K562 (cell line): Measurements from ENCODE around the gene MEA1. TPM values are rescaled to one million over a fixed set of nuclear protein-coding genes. Genes with fewer than 3 reads are reported as not detected.

Experiments used
- BRF1 ChIP-seq: IDR thresholded peaks from 3 replicates; pipeline ENCODE4 v1.6.1; 2011; ENCODE audit warnings: borderline replicate concordance, mild to moderate bottlenecking; ENCODE audit not compliant: insufficient read length; ENCODE audit errors: extremely low read depth
- C11orf30 ChIP-seq: fragments of 450-650 bp; IDR thresholded peaks from 2 replicates; pipeline ENCODE4 v1.6.1; 2016; ENCODE audit warnings: low read depth, mild to moderate bottlenecking
- CBFB ChIP-seq: sonication (generic); formaldehyde crosslinking; IDR thresholded peaks from 2 replicates; pipeline ENCODE4 v1.4.0; 2020; ENCODE audit warnings: mild to moderate bottlenecking, missing genetic modification reagents
- CREM ChIP-seq: IDR thresholded peaks from 2 replicates; pipeline ENCODE4 v1.6.1; 2014; ENCODE audit warnings: antibody characterized with exemption, low read depth
- GTF2F1 ChIP-seq: IDR thresholded peaks from 2 replicates; pipeline ENCODE4 v1.6.1; 2011; ENCODE audit warnings: low read depth, low read length, improper control_type of control experiment
- KLF16 ChIP-seq: IDR thresholded peaks from 2 replicates; pipeline ENCODE4 v1.6.1; 2016; ENCODE audit warnings: antibody characterized with exemption
- NR1H2 ChIP-seq: sonication (generic); formaldehyde crosslinking; IDR thresholded peaks from 2 replicates; pipeline ENCODE4 v1.4.0; 2020; ENCODE audit warnings: mild to moderate bottlenecking, missing genetic modification reagents
- SAFB2 ChIP-seq: fragments of 200-400 bp; formaldehyde crosslinking; IDR thresholded peaks from 2 replicates; pipeline ENCODE4 v1.6.1; 2018; ENCODE audit warnings: borderline replicate concordance, low read length, low read depth, moderate library complexity; ENCODE audit not compliant: severe bottlenecking
- SMAD2 ChIP-seq: fragments of 150-350 bp; IDR thresholded peaks from 2 replicates; pipeline ENCODE4 v1.6.1; 2014; ENCODE audit warnings: low read depth, mild to moderate bottlenecking, low read length
- TAF1 ChIP-seq: IDR thresholded peaks from 2 replicates; pipeline ENCODE4 v1.6.1; 2011; ENCODE audit warnings: mild to moderate bottlenecking, low read length, moderate library complexity; ENCODE audit not compliant: insufficient read depth, control insufficient read depth, severe bottlenecking; ENCODE audit errors: extremely low read depth
- TARDBP ChIP-seq: fragments of 450-650 bp; IDR thresholded peaks from 2 replicates; pipeline ENCODE4 v1.6.1; 2016
- ZC3H11A ChIP-seq: IDR thresholded peaks from 2 replicates; pipeline ENCODE4 v1.6.1; 2012; ENCODE audit warnings: low read depth, low read length, improper control_type of control experiment
- ZKSCAN1 ChIP-seq: fragments of 150-350 bp; IDR thresholded peaks from 2 replicates; pipeline ENCODE4 v1.6.1; 2016; ENCODE audit warnings: low read depth, low read length
- ZNF12 ChIP-seq: sonication (generic); formaldehyde crosslinking; IDR thresholded peaks from 2 replicates; pipeline ENCODE4 v1.4.0; 2020; ENCODE audit warnings: mild to moderate bottlenecking, missing genetic modification reagents
- ZNF57 ChIP-seq: fragments of 450-650 bp; formaldehyde crosslinking; IDR thresholded peaks from 2 replicates; pipeline ENCODE4 v1.4.0; 2020; ENCODE audit warnings: mild to moderate bottlenecking, moderate library complexity
- ZNF766 ChIP-seq: fragments of 200-800 bp; sonication (Bioruptor generic); conservative IDR thresholded peaks from 2 replicates; pipeline ENCODE4 v1.6.1; 2016; ENCODE audit warnings: missing genetic modification characterization, missing compliant biosample characterization
- polyA plus RNA-seq, 8 experiments: library from polyadenylated mRNA; depleted of rRNA in 4 of 8; stranded (reverse) in 5 of 8; unstranded in 3 of 8; fragments of >200 nt; fragmentation: Nextera tagmentation in 2 of 8; fragmentation: Illumina TruSeq in 1 of 8; extraction: Ambion mirVana in 2 of 8; extraction: Trizol in 1 of 8; gene quantifications; 2 replicates each; pipeline versions ENCODE4 v1.2.1 to v1.2.3, GENCODE V29; 2011 to 2014; ENCODE audit warnings: inconsistent platforms in 1 of 8, missing spikeins in 1 of 8
- total RNA-seq, 7 experiments: library from RNA; depleted of rRNA in 6 of 7; stranded (reverse); fragments of >200 nt in 6 of 7; fragmentation: Illumina TruSeq in 2 of 7; extraction: Trizol in 2 of 7; gene quantifications; 2 replicates each; pipeline versions ENCODE4 v1.2.1 to v1.2.3, GENCODE V29; 2011 to 2021; ENCODE audit warnings: low replicate concordance in 1 of 7
- TF ChIP-seq, protein P1 (sequence below), 2 experiments: fragments of 450-650 bp in 1 of 2; sonication (generic) in 1 of 2; formaldehyde crosslinking in 1 of 2; IDR thresholded peaks; 2 replicates each; pipeline versions ENCODE4 v1.7.1 to v1.9.0; 2016 to 2022; ENCODE audit warnings: inconsistent platforms in 1 of 2, mild to moderate bottlenecking in 1 of 2, missing genetic modification reagents in 1 of 2
- TF ChIP-seq, protein P2 (sequence below): sonication (generic); formaldehyde crosslinking; IDR thresholded peaks from 2 replicates; pipeline ENCODE4 v1.8.0; 2022; ENCODE audit warnings: missing genetic modification reagents, mild to moderate bottlenecking, moderate library complexity, borderline replicate concordance
- TF ChIP-seq, protein P3 (sequence below): sonication (generic); formaldehyde crosslinking; IDR thresholded peaks from 2 replicates; pipeline ENCODE4 v1.8.0; 2022; ENCODE audit warnings: mild to moderate bottlenecking, low read depth, missing genetic modification reagents

Gene MEA1
- total and polyA plus RNA-seq, 9 of the 15 experiments (the other 6 are each of a cell fraction or from before 2014, with no cell fraction given) = 86.8 to 210 (median 152) TPM

DNA sequence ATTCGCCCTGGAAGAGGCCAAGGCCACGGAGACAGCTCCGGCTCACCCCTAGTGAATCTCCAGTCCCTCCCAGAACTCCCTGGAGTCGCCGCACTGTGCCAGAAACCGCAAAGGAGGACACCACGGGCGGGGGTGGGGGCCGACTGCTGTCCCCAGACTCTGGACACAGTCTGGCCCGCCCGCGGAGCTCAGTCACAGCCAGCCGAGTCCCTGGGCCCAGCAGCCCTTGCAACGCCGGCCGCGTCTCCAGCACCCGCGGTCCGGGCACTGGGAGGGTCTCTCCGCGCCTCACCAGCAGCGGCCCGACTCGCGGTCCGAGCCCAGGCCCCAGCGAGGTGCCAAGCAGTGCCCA, 35.3 kb downstream of the MEA1 start (continued):
- TF ChIP-seq, protein P1, sequence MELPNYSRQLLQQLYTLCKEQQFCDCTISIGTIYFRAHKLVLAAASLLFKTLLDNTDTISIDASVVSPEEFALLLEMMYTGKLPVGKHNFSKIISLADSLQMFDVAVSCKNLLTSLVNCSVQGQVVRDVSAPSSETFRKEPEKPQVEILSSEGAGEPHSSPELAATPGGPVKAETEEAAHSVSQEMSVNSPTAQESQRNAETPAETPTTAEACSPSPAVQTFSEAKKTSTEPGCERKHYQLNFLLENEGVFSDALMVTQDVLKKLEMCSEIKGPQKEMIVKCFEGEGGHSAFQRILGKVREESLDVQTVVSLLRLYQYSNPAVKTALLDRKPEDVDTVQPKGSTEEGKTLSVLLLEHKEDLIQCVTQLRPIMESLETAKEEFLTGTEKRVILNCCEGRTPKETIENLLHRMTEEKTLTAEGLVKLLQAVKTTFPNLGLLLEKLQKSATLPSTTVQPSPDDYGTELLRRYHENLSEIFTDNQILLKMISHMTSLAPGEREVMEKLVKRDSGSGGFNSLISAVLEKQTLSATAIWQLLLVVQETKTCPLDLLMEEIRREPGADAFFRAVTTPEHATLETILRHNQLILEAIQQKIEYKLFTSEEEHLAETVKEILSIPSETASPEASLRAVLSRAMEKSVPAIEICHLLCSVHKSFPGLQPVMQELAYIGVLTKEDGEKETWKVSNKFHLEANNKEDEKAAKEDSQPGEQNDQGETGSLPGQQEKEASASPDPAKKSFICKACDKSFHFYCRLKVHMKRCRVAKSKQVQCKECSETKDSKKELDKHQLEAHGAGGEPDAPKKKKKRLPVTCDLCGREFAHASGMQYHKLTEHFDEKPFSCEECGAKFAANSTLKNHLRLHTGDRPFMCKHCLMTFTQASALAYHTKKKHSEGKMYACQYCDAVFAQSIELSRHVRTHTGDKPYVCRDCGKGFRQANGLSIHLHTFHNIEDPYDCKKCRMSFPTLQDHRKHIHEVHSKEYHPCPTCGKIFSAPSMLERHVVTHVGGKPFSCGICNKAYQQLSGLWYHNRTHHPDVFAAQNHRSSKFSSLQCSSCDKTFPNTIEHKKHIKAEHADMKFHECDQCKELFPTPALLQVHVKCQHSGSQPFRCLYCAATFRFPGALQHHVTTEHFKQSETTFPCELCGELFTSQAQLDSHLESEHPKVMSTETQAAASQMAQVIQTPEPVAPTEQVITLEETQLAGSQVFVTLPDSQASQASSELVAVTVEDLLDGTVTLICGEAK (IDR thresholded peaks at IDR 0.05) = no peak
- TF ChIP-seq, protein P1 (CRISPR knock-in tag; IDR thresholded peaks at IDR 0.05) = no peak
- TF ChIP-seq TAF1 = peak; percentile 38
- TF ChIP-seq, protein P2, sequence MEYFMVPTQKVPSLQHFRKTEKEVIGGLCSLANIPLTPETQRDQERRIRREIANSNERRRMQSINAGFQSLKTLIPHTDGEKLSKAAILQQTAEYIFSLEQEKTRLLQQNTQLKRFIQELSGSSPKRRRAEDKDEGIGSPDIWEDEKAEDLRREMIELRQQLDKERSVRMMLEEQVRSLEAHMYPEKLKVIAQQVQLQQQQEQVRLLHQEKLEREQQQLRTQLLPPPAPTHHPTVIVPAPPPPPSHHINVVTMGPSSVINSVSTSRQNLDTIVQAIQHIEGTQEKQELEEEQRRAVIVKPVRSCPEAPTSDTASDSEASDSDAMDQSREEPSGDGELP (CRISPR knock-in tag) = 0 out of 2 replicates have a peak, but pooled peaks have one; percentile 9
- TF ChIP-seq TARDBP = no peak
- TF ChIP-seq, protein P3, sequence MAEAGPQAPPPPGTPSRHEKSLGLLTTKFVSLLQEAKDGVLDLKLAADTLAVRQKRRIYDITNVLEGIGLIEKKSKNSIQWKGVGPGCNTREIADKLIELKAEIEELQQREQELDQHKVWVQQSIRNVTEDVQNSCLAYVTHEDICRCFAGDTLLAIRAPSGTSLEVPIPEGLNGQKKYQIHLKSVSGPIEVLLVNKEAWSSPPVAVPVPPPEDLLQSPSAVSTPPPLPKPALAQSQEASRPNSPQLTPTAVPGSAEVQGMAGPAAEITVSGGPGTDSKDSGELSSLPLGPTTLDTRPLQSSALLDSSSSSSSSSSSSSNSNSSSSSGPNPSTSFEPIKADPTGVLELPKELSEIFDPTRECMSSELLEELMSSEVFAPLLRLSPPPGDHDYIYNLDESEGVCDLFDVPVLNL (CRISPR knock-in tag) = no peak
- no peak for TF ChIP-seq BRF1
- TF ChIP-seq ZKSCAN1 = no peak
- no peak for TF ChIP-seq SMAD2
- TF ChIP-seq GTF2F1 = no peak
- TF ChIP-seq ZC3H11A = no peak
- TF ChIP-seq ZNF12 = peak; percentile 85; the same call in 1 of the 2 replicates
- TF ChIP-seq SAFB2 = no peak
- peak; percentile 79; the same call in 1 of the 2 replicates for TF ChIP-seq NR1H2 (CRISPR knock-in tag)
- TF ChIP-seq C11orf30 = no peak
- TF ChIP-seq CBFB (CRISPR knock-in tag) = peak; percentile 95
- no peak for TF ChIP-seq ZNF57 (CRISPR knock-in tag)
- peak; percentile 35; the same call in 1 of the 2 replicates for TF ChIP-seq CREM
- no peak for TF ChIP-seq ZNF766 (CRISPR knock-in tag)
- no peak for TF ChIP-seq KLF16
